ENCODE data around the gene C12orf76. TPM values are rescaled to one million over a fixed set of nuclear protein-coding genes. Genes with fewer than 3 reads are reported as not detected.
A peak's percentile ranks its signal among the peaks of the same experiment; 100 is the strongest.

The C12orf76 gene
- total and polyA plus RNA-seq, 2 of the 13 experiments (the other 11 are each of a cell fraction or from before 2014, with no cell fraction given): 15.8 to 38.4 TPM

DNA sequence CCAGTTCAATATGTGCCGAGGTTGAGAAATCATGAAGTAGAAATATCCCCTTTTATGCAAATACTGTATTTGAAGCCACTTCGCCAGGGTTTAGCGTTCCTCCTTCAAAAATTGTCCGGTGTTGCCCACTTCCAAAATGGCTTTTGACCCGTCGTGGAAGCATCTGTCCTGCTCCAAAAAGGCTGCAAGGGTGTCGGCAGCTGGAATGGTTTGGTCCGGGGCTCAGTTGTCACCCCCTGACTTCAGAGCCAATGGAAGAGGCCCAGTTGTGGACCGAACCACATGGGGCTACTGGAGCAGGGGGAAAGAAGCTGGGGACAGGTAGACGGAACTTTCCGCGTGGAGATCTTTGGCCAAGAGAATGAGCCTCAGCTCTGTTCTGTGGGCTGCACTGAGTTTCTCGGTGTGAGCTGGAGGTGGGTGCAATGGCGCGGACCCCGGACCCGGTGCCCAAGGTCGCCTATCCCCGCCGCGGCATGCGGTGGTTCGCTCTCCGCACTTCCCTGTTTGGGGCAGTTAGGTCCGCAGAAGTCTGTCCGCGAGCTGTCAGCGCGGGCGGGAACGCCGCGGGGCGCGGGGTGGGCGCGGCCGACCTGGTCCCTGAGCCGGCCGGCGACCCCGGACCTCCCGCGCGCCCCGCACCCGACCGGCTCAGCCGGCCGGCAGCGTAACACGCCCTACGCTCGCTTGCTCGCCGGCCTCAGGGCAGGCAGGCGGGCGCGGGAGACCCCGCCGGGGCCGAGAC is 49.2 kb downstream of the C12orf76 start, which contains the start of gene ANKRD13A (continued):
- TF ChIP-seq, protein P1, sequence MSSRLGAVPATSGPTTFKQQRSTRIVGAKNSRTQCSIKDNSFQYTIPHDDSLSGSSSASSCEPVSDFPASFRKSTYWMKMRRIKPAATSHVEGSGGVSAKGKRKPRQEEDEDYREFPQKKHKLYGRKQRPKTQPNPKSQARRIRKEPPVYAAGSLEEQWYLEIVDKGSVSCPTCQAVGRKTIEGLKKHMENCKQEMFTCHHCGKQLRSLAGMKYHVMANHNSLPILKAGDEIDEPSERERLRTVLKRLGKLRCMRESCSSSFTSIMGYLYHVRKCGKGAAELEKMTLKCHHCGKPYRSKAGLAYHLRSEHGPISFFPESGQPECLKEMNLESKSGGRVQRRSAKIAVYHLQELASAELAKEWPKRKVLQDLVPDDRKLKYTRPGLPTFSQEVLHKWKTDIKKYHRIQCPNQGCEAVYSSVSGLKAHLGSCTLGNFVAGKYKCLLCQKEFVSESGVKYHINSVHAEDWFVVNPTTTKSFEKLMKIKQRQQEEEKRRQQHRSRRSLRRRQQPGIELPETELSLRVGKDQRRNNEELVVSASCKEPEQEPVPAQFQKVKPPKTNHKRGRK (CRISPR knock-in tag; IDR thresholded peaks at IDR 0.05): no peak
- TF ChIP-seq ZNF138 (CRISPR knock-in tag; IDR thresholded peaks at IDR 0.05; ENCODE audit: low read depth): no peak
- 0 out of 2 replicates have a peak, but pooled peaks have one; percentile 4 for TF ChIP-seq RFX5 (IDR thresholded peaks at IDR 0.05; ENCODE audit: low read depth, low read length)
- TF ChIP-seq ZNF891 (CRISPR knock-in tag; IDR thresholded peaks at IDR 0.05): peak; percentile 68; the same call in 1 of the 2 replicates
- TF ChIP-seq, protein P2, sequence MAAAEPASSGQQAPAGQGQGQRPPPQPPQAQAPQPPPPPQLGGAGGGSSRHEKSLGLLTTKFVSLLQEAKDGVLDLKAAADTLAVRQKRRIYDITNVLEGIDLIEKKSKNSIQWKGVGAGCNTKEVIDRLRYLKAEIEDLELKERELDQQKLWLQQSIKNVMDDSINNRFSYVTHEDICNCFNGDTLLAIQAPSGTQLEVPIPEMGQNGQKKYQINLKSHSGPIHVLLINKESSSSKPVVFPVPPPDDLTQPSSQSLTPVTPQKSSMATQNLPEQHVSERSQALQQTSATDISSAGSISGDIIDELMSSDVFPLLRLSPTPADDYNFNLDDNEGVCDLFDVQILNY (CRISPR knock-in tag; conservative IDR thresholded peaks at IDR 0.05): peak; percentile 64; the same call in 1 of the 2 replicates
- no peak for TF ChIP-seq ZNF644 (CRISPR knock-in tag; IDR thresholded peaks at IDR 0.05; ENCODE audit: low read depth)
- TF ChIP-seq, protein P3, sequence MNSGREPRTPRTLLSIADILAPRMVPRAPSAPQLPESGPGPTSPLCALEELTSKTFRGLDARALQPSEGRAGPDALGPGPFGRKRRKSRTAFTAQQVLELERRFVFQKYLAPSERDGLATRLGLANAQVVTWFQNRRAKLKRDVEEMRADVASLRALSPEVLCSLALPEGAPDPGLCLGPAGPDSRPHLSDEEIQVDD (CRISPR knock-in tag; IDR thresholded peaks at IDR 0.05; ENCODE audit: borderline replicate concordance): no peak
- peak; percentile 66 for TF ChIP-seq GATAD1 (CRISPR knock-in tag; IDR thresholded peaks at IDR 0.05)
- TF ChIP-seq ZNF460 (CRISPR knock-in tag; IDR thresholded peaks at IDR 0.05; ENCODE audit: borderline replicate concordance): no peak
- TF ChIP-seq GLI4 (CRISPR knock-in tag; IDR thresholded peaks at IDR 0.05; ENCODE audit: borderline replicate concordance): no peak
- no peak for TF ChIP-seq WIZ (CRISPR knock-in tag; IDR thresholded peaks at IDR 0.05)
- TF ChIP-seq ETV5 (CRISPR knock-in tag; IDR thresholded peaks at IDR 0.05; ENCODE audit: borderline replicate concordance): peak; percentile 51
- TF ChIP-seq, protein P4, sequence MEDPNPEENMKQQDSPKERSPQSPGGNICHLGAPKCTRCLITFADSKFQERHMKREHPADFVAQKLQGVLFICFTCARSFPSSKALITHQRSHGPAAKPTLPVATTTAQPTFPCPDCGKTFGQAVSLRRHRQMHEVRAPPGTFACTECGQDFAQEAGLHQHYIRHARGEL (CRISPR knock-in tag; IDR thresholded peaks at IDR 0.05): no peak
- TF ChIP-seq, protein P5, sequence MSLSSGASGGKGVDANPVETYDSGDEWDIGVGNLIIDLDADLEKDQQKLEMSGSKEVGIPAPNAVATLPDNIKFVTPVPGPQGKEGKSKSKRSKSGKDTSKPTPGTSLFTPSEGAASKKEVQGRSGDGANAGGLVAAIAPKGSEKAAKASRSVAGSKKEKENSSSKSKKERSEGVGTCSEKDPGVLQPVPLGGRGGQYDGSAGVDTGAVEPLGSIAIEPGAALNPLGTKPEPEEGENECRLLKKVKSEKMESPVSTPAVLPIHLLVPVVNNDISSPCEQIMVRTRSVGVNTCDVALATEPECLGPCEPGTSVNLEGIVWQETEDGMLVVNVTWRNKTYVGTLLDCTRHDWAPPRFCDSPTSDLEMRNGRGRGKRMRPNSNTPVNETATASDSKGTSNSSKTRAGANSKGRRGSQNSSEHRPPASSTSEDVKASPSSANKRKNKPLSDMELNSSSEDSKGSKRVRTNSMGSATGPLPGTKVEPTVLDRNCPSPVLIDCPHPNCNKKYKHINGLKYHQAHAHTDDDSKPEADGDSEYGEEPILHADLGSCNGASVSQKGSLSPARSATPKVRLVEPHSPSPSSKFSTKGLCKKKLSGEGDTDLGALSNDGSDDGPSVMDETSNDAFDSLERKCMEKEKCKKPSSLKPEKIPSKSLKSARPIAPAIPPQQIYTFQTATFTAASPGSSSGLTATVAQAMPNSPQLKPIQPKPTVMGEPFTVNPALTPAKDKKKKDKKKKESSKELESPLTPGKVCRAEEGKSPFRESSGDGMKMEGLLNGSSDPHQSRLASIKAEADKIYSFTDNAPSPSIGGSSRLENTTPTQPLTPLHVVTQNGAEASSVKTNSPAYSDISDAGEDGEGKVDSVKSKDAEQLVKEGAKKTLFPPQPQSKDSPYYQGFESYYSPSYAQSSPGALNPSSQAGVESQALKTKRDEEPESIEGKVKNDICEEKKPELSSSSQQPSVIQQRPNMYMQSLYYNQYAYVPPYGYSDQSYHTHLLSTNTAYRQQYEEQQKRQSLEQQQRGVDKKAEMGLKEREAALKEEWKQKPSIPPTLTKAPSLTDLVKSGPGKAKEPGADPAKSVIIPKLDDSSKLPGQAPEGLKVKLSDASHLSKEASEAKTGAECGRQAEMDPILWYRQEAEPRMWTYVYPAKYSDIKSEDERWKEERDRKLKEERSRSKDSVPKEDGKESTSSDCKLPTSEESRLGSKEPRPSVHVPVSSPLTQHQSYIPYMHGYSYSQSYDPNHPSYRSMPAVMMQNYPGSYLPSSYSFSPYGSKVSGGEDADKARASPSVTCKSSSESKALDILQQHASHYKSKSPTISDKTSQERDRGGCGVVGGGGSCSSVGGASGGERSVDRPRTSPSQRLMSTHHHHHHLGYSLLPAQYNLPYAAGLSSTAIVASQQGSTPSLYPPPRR (CRISPR knock-in tag; IDR thresholded peaks at IDR 0.05; ENCODE audit: borderline replicate concordance): 0 out of 2 replicates have a peak, but pooled peaks have one; percentile 19
- peak; percentile 87 for TF ChIP-seq KLF6 (CRISPR knock-in tag; IDR thresholded peaks at IDR 0.05)
- TF ChIP-seq IRX3 (CRISPR knock-in tag; IDR thresholded peaks at IDR 0.05; ENCODE audit: borderline replicate concordance, low read depth): no peak
- no peak for TF ChIP-seq ZNF354B (CRISPR knock-in tag; IDR thresholded peaks at IDR 0.05)
- no peak for TF ChIP-seq ZNF672 (CRISPR knock-in tag; IDR thresholded peaks at IDR 0.05)
- no peak for TF ChIP-seq MTA1 (CRISPR knock-in tag; IDR thresholded peaks at IDR 0.05; ENCODE audit: borderline replicate concordance)
- peak; percentile 70; the same call in 1 of the 2 replicates for TF ChIP-seq SATB2 (CRISPR knock-in tag; IDR thresholded peaks at IDR 0.05)
- TF ChIP-seq ZNF557 (CRISPR knock-in tag; IDR thresholded peaks at IDR 0.05): no peak
- peak; percentile 49 for TF ChIP-seq ZNF446 (CRISPR knock-in tag; IDR thresholded peaks at IDR 0.05)
- no peak for TF ChIP-seq CCAR2 (optimal IDR thresholded peaks at IDR 0.05; ENCODE audit: low read depth, low read length)

All from HepG2 (cell line).